ENCODE data around the gene BID.

- TF ChIP-seq CTCF (IDR thresholded peaks at IDR 0.05; ENCODE audit: borderline replicate concordance, extremely low read depth, low read length, poor library complexity, severe bottlenecking), result no peak
- TF ChIP-seq EZH2 (IDR thresholded peaks at IDR 0.05; ENCODE audit: borderline replicate concordance, low read depth, low read length, severe bottlenecking), result no peak
Measured at GRCh38 chr22:17775781-17776465, 1.7 kb upstream of the BID start.
